Lung (tissue), 12 donors: ENCODE data around the gene GTF2B. TPM values are rescaled to one million over a fixed set of nuclear protein-coding genes. Genes with fewer than 3 reads are reported as not detected.
"Not testable (repeated sequence)": the region's sequence is repeated elsewhere in the genome, so short reads cannot be mapped to it uniquely, and the experiment has no call there.

Experiments used
- ATAC-seq: fragments of 200-7000 bp; cut with Tn5 transposase; one replicate; pipeline ENCODE4 v1.9.1; 2020; ENCODE audit warnings: moderate number of reproducible peaks; ENCODE audit not compliant: insufficient read depth, low FRiP score
- DNase-seq, 3 donors: peaks; one replicate each; pipeline ENCODE4 v3.0.0-alpha.2; 2013 to 2017
- H3K27ac ChIP-seq, 2 donors: one replicate each; pipeline ENCODE4 v1.5.1; 2013; ENCODE audit warnings: mild to moderate bottlenecking in 2 of 2, moderate library complexity in 2 of 2, control low read depth in 1 of 2, inconsistent platforms in 1 of 2, low read depth in 1 of 2, low read length in 1 of 2
- H3K27me3 ChIP-seq, 3 donors: one replicate each; pipeline ENCODE4 v1.5.1; 2013; ENCODE audit warnings: low read length in 2 of 3; ENCODE audit not compliant: control insufficient read depth in 3 of 3, insufficient read depth in 3 of 3
- H3K36me3 ChIP-seq, 4 donors: one replicate each; pipeline ENCODE4 v1.5.1; 2013; ENCODE audit warnings: low read length in 4 of 4, mild to moderate bottlenecking in 1 of 4, moderate library complexity in 1 of 4; ENCODE audit not compliant: control insufficient read depth in 4 of 4, insufficient read depth in 4 of 4
- H3K4me1 ChIP-seq, 5 donors: one replicate each; pipeline ENCODE4 v1.5.1; 2013; ENCODE audit warnings: low read length in 5 of 5, mild to moderate bottlenecking in 2 of 5, moderate library complexity in 1 of 5; ENCODE audit not compliant: control insufficient read depth in 5 of 5, insufficient read depth in 5 of 5
- H3K4me3 ChIP-seq: one replicate; pipeline ENCODE4 v1.5.1; 2013; ENCODE audit warnings: mild to moderate bottlenecking, control low read depth, moderate library complexity
- H3K9ac ChIP-seq, 2 donors: one replicate each; pipeline ENCODE4 v1.5.1; 2013; ENCODE audit warnings: low read length in 2 of 2, control low read depth in 1 of 2; ENCODE audit not compliant: insufficient read depth in 1 of 2
- H3K9me3 ChIP-seq, 4 donors: one replicate each; pipeline ENCODE4 v1.5.1; 2013; ENCODE audit warnings: low read length in 3 of 4, mild to moderate bottlenecking in 1 of 4, moderate library complexity in 1 of 4; ENCODE audit not compliant: control insufficient read depth in 4 of 4, insufficient read depth in 3 of 4
- WGBS, 2 donors: extraction: QIAGEN DNeasy Blood & Tissue Kit; methylation state at CpG; one replicate each; pipeline ENCODE4 v1.1.7; 2013; 5-methylcytosine and 5-hydroxymethylcytosine counted together
- polyA plus RNA-seq, 2 donors: library from polyadenylated mRNA; stranded (reverse); fragments of 200-250 nt; gene quantifications; one replicate each; pipeline ENCODE4 v1.2.1, GENCODE V29; 2013
- total RNA-seq, 2 donors: library from RNA; depleted of rRNA in 1 of 2; stranded (reverse); fragments of >200 nt in 1 of 2; gene quantifications; one replicate each; pipeline ENCODE4 v1.2.1, GENCODE V29; 2014 to 2021
- TF ChIP-seq, protein P1 (sequence below): IDR thresholded peaks from 2 replicates; pipeline ENCODE4 v1.5.1; 2012; ENCODE audit warnings: mild to moderate bottlenecking; ENCODE audit errors: control extremely low read depth, extremely low read depth
- donor health status: control.
- donor health status: control.
- donor health status: Bipolar disorder and iron deficiency.
- donor health status: healthy.
- donor health status: DM: yes; HTN: yes; CAD: no.

The GTF2B gene
- total and polyA plus RNA-seq, 4 donors = 20.8 to 51.1 (median 29.8) TPM

- no peak for DNase-seq
- Histone ChIP-seq H3K9ac (no peak overlapping the region), H3K4me1 (no peaks in the 10 kb centered on the region), H3K4me3 (no peak overlapping the region), H3K27ac (no peak overlapping the region), H3K9me3 (no peaks in the 10 kb centered on the region), H3K36me3 (peaks cover 14 to 32% (median 23%) of the 10 kb centered on the region in 4 donors), H3K27me3 (no peaks in the 10 kb centered on the region)
- TF ChIP-seq, protein P1, sequence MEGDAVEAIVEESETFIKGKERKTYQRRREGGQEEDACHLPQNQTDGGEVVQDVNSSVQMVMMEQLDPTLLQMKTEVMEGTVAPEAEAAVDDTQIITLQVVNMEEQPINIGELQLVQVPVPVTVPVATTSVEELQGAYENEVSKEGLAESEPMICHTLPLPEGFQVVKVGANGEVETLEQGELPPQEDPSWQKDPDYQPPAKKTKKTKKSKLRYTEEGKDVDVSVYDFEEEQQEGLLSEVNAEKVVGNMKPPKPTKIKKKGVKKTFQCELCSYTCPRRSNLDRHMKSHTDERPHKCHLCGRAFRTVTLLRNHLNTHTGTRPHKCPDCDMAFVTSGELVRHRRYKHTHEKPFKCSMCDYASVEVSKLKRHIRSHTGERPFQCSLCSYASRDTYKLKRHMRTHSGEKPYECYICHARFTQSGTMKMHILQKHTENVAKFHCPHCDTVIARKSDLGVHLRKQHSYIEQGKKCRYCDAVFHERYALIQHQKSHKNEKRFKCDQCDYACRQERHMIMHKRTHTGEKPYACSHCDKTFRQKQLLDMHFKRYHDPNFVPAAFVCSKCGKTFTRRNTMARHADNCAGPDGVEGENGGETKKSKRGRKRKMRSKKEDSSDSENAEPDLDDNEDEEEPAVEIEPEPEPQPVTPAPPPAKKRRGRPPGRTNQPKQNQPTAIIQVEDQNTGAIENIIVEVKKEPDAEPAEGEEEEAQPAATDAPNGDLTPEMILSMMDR = no peak
- ATAC-seq = no peak
Observed at GRCh38 chr1:88936223-88936523, 44.8 kb upstream of the GTF2B start.

GRCh38 chr1:88935522-88936222, 44.3 kb upstream of the GTF2B start:
- H3K27me3 ChIP-seq = no peaks in the 10 kb centered on the region
- no peaks in the 10 kb centered on the region for H3K9me3 ChIP-seq
- H3K4me3 ChIP-seq = no peak overlapping the region
- TF ChIP-seq, protein P1 = peak; percentile 38
- ATAC-seq = no peak
- 66 to 76% methylated on average over 5 of the region's 5 CpGs for WGBS, 2 donors
- no peak overlapping the region for H3K9ac ChIP-seq
- peaks cover 13 to 27% (median 22%) of the 10 kb centered on the region in 4 donors for H3K36me3 ChIP-seq
- no peak overlapping the region for H3K27ac ChIP-seq
- H3K4me1 ChIP-seq = no peaks in the 10 kb centered on the region
- peak in 2 of 3 donors; percentile 46 to 65 for DNase-seq

DNA sequence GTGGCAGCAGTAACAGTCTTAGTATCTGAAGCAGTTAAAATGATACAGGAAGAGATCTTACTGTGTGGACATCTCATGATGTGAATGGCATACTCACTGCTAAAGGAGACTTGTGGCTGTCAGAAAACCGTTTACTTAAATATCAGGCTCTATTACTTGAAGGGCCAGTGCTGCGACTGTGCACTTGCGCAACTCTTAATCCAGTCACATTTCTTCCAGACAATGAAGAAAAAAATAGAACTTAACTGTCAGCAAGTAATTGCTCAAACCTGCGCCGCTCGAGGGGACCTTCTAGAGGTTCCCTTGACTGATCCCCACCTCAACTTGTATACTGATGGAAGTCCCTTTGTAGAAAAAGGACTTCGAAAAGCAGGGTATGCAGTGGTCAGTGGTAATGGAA, 38.8 kb upstream of the GTF2B start:
- H3K27ac ChIP-seq, ATAC-seq, DNase-seq, H3K4me3 ChIP-seq, H3K9me3 ChIP-seq, H3K9ac ChIP-seq, H3K4me1 ChIP-seq, H3K27me3 ChIP-seq: not testable (repeated sequence)
- 72 to 73% methylated on average over 7 of the region's 7 CpGs for WGBS, 2 donors
- peaks cover 1 to 18% (median 15%) of the 10 kb centered on the region in 4 donors for H3K36me3 ChIP-seq

- no peak overlapping the region for H3K9ac ChIP-seq
- H3K27ac ChIP-seq = no peak overlapping the region
- no peaks in the 10 kb centered on the region for H3K27me3 ChIP-seq
- 99 to 100% methylated on average over 2 of the region's 2 CpGs for WGBS, 2 donors
- H3K4me1 ChIP-seq = no peaks in the 10 kb centered on the region
- TF ChIP-seq, protein P1 = no peak
- DNase-seq (no peak), ATAC-seq (no peak)
- H3K4me3 ChIP-seq = no peak overlapping the region
- peaks cover 0 to 7% (median 4%) of the 10 kb centered on the region in 4 donors for H3K9me3 ChIP-seq
- peaks cover 11 to 21% (median 20%) of the 10 kb centered on the region in 4 donors for H3K36me3 ChIP-seq
Observed at GRCh38 chr1:88923224-88923623, 31.9 kb upstream of the GTF2B start.
